OCI-LY1 (cell line): ENCODE measurements around the gene SSBP3.

Experiments used
- H2AFZ ChIP-seq: fragments of 200-600 bp; sonication (generic), shearing (Covaris generic); 2 replicates; pipeline ENCODE4 v1.6.0; 2014; ENCODE audit warnings: antibody characterized with exemption, mild to moderate bottlenecking, low read length
- H3F3A ChIP-seq: fragments of 200-600 bp; sonication (generic), shearing (Covaris generic); 2 replicates; pipeline ENCODE4 v1.6.0; 2014; ENCODE audit warnings: mild to moderate bottlenecking, antibody characterized with exemption, low read length, moderate library complexity; ENCODE audit not compliant: insufficient read depth
- H3K27ac ChIP-seq: fragments of 200-600 bp; sonication (generic); 2 replicates; pipeline ENCODE4 v1.5.1; 2014; ENCODE audit warnings: low read length, mixed run types, mild to moderate bottlenecking, low read depth; ENCODE audit not compliant: poor library complexity, severe bottlenecking
- H3K27me3 ChIP-seq: fragments of 200-600 bp; sonication (generic); 2 replicates; pipeline ENCODE4 v1.6.0; 2014; ENCODE audit warnings: antibody characterized with exemption, mild to moderate bottlenecking, low read length, moderate library complexity; ENCODE audit not compliant: insufficient read depth
- H3K36me3 ChIP-seq: fragments of 200-600 bp; sonication (generic); 2 replicates; pipeline ENCODE4 v1.6.1; 2014; ENCODE audit warnings: mild to moderate bottlenecking, antibody characterized with exemption, low read length, moderate library complexity, mixed read lengths; ENCODE audit not compliant: insufficient read depth
- H3K4me1 ChIP-seq: fragments of 200-600 bp; sonication (generic); 2 replicates; pipeline ENCODE4 v1.5.1; 2014; ENCODE audit warnings: mild to moderate bottlenecking, low read length, moderate library complexity; ENCODE audit not compliant: insufficient read depth, severe bottlenecking
- H3K4me2 ChIP-seq: fragments of 200-600 bp; sonication (generic), shearing (Covaris generic); 2 replicates; pipeline ENCODE4 v1.6.1; 2014; ENCODE audit warnings: low read length
- H3K4me3 ChIP-seq: fragments of 200-600 bp; sonication (generic); 2 replicates; pipeline ENCODE4 v1.5.1; 2014; ENCODE audit warnings: low read length, low read depth, mild to moderate bottlenecking, mixed read lengths; ENCODE audit not compliant: poor library complexity, severe bottlenecking
- H3K79me2 ChIP-seq: fragments of 200-600 bp; shearing (Covaris generic); 2 replicates; pipeline ENCODE4 v1.6.1; 2016; ENCODE audit warnings: mixed run types, low read length, mixed read lengths; ENCODE audit not compliant: insufficient read depth
- H3K9ac ChIP-seq: fragments of 200-600 bp; sonication (generic), shearing (Covaris generic); 2 replicates; pipeline ENCODE4 v1.6.1; 2014; ENCODE audit warnings: mild to moderate bottlenecking, low read length, mixed read lengths
- H3K9me2 ChIP-seq: fragments of 200-600 bp; sonication (generic), shearing (Covaris generic); 2 replicates; pipeline ENCODE4 v1.6.1; 2014; ENCODE audit warnings: low read depth, mild to moderate bottlenecking, low read length, mixed read lengths
- H3K9me3 ChIP-seq: fragments of 200-600 bp; shearing (Covaris generic); 2 replicates; pipeline ENCODE4 v1.6.1; 2014; ENCODE audit warnings: low read length, mixed read lengths
- H4K20me1 ChIP-seq: fragments of 200-600 bp; sonication (generic), shearing (Covaris generic); 2 replicates; pipeline ENCODE4 v1.6.0; 2016; ENCODE audit warnings: mild to moderate bottlenecking, low read length; ENCODE audit not compliant: insufficient read depth
- CTCF ChIP-seq: fragments of 200-600 bp; sonication (generic), shearing (Covaris generic); IDR thresholded peaks from 2 replicates; pipeline ENCODE4 v1.5.1; 2017; ENCODE audit warnings: mild to moderate bottlenecking, antibody characterized with exemption, low read length, moderate library complexity, mixed read lengths
- EZH2 ChIP-seq: fragments of 200-600 bp; sonication (generic), shearing (Covaris generic); IDR thresholded peaks from 2 replicates; pipeline ENCODE4 v1.8.0; 2017; ENCODE audit warnings: borderline replicate concordance, mixed run types, mild to moderate bottlenecking, antibody characterized with exemption, low read length, moderate library complexity, mixed read lengths

The SSBP3 gene

GRCh38 chr1:54384918-54385726 lies 21.1 kb downstream of the SSBP3 start:
- no peak overlapping the region for H3K4me2 ChIP-seq
- TF ChIP-seq EZH2 (no peak), CTCF (no peak)
- H3K27ac ChIP-seq = no peak overlapping the region
- no peaks in the 10 kb centered on the region for H3K9me3 ChIP-seq
- H4K20me1 ChIP-seq = no peaks in the 10 kb centered on the region
- no peaks in the 10 kb centered on the region for H3K4me1 ChIP-seq
- no peak overlapping the region for H2AFZ ChIP-seq
- no peak overlapping the region for H3K9ac ChIP-seq
- no peak overlapping the region for H3K4me3 ChIP-seq
- H3K36me3 ChIP-seq = no peaks in the 10 kb centered on the region; the same call in 1 of the 2 replicates
- no peaks in the 10 kb centered on the region; the same call in 1 of the 2 replicates for H3F3A ChIP-seq
- no peaks in the 10 kb centered on the region for H3K27me3 ChIP-seq
- no peaks in the 10 kb centered on the region for H3K79me2 ChIP-seq
- H3K9me2 ChIP-seq = no peaks in the 10 kb centered on the region

GRCh38 chr1:54384471-54384870 lies 21.7 kb downstream of the SSBP3 start:
- H3K9me2 ChIP-seq = no peaks in the 10 kb centered on the region
- TF ChIP-seq EZH2 = no peak
- TF ChIP-seq CTCF = no peak
- no peaks in the 10 kb centered on the region for H3K79me2 ChIP-seq
- no peaks in the 10 kb centered on the region for H3K27me3 ChIP-seq
- H3K9me3 ChIP-seq = no peaks in the 10 kb centered on the region
- H4K20me1 ChIP-seq = no peaks in the 10 kb centered on the region
- no peaks in the 10 kb centered on the region for H3K4me1 ChIP-seq
- H3K27ac ChIP-seq = no peak overlapping the region
- no peaks in the 10 kb centered on the region; the same call in 1 of the 2 replicates for H3F3A ChIP-seq
- H3K36me3 ChIP-seq = no peaks in the 10 kb centered on the region; the same call in 1 of the 2 replicates
- no peak overlapping the region for H3K4me2 ChIP-seq
- H2AFZ ChIP-seq = no peak overlapping the region
- H3K9ac ChIP-seq = no peak overlapping the region
- H3K4me3 ChIP-seq = no peak overlapping the region

GRCh38 chr1:54381524-54381923 lies 24.7 kb downstream of the SSBP3 start:
- Histone ChIP-seq H3K27me3 (no peaks in the 10 kb centered on the region), H3K9ac (no peak overlapping the region), H2AFZ (no peak overlapping the region), H3K36me3 (no peaks in the 10 kb centered on the region), H3K9me2 (no peaks in the 10 kb centered on the region), H3F3A (no peaks in the 10 kb centered on the region), H4K20me1 (no peaks in the 10 kb centered on the region), H3K4me2 (no peak overlapping the region), H3K27ac (no peak overlapping the region), H3K4me1 (peaks cover 19% of the 10 kb centered on the region), H3K4me3 (no peak overlapping the region), H3K79me2 (no peaks in the 10 kb centered on the region), H3K9me3 (no peaks in the 10 kb centered on the region)
- TF ChIP-seq CTCF (no peak), EZH2 (no peak)
